Measurements from ENCODE around the gene CD109.
"Not testable (repeated sequence)": the region's sequence is repeated elsewhere in the genome, so short reads cannot be mapped to it uniquely, and the experiment has no call there.

The CD109 gene

DNA sequence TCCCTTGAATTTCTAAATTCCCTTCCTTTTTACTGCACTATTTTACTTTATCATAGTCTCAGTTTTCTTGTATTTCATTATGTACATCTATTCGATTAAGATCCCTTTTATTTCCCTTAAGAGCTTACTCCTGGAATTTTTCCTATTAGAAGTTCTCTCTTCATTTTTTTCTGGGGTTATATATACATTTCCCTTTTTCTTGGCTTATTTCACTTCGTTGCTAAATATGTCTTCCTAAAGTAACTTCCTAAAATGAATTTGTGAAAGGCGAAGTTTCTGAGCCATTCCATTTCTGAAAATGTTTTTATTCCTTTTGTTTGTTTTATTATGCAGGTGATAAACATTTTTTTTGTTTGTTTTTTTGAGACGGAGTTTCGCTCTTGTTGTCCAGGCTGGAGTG is 5.9 kb upstream of the CD109 start:
- DNase-seq, result no peak

DNA sequence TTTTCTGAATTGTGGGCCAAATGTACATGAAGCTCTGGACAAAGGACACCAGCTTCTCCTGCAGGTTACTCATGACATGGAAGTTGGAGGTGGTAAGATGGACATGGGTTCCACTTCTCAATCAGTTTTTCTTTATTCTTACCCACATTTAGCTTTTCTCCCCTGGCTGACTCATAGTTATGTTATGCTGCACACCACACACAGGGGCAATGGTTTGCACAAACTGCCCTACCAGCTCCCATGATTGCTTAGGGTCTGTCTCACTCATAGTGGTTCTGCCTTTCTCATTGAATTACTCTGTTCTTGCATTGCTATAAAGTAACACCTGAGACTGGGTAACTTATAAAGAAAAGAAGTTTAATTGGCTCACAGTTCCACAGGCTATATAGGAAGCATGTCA is 4.5 kb upstream of the CD109 start:
- no peak for DNase-seq

GRCh38 chr6:73694711-73695411 is 1.1 kb upstream of the CD109 start:
- DNase-seq, result no peak

- DNase-seq, result no peak
Measured at GRCh38 chr6:73696966-73697655, 1.1 kb downstream of the CD109 start.

DNA sequence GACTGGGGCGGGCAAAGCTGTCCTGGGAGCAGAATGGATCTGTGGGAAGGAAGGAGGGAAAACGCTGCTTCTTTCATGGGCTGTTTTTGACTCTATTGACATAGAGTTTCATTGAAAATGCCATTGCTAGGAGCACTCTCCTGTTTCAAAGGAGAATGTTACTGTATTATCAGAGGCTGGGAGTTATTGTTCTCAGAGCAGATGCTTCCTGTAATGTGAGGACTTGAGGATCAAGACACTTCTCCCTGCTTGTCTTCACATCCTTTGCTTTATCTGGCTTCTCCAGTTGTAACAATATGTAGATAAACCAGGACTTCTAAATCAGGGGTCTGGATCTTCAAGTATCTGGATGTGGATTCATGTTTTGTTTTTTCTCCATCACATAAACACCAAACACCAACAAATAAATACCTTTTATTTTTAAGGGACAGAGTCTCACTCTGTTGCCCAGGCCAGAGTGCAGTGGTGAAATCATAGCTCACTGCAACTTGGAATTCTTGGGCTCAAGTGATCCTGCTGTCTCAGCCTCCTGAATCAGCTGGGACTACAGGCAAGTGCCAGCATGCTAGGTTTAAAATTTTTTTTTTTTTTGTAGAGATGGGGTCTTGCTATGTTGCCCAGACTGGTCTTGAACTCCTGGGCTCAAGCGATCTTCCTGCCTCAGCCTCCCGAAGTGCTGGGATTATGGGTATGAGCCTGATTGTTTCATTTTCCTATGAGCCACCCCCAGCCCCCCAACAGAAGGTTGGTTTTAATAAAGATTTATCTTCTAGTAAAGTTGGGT is 3.9 kb downstream of the CD109 start:
- DNase-seq, result no peak

DNA sequence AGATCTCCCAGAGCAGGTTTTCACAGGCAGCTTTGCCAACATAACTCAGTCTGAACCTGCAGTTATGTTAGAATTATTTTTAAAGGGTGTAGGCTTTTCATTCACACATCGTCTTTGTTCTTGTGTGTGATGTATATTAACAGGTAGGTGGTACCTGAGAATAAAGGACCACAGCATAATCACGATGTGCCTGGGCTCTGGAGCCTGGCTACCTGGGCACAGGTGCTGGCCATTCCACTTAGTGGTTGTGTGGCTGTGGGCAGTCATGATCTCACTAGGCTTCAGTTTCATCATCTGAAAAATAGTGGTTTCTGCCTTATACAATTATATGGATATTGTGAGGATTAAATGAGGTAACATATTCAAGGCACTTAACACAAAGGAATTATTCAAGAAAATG is 6.4 kb downstream of the CD109 start:
- no peak for DNase-seq

- no peak for DNase-seq
Measured at GRCh38 chr6:73703466-73703865, 7.5 kb downstream of the CD109 start.

DNA sequence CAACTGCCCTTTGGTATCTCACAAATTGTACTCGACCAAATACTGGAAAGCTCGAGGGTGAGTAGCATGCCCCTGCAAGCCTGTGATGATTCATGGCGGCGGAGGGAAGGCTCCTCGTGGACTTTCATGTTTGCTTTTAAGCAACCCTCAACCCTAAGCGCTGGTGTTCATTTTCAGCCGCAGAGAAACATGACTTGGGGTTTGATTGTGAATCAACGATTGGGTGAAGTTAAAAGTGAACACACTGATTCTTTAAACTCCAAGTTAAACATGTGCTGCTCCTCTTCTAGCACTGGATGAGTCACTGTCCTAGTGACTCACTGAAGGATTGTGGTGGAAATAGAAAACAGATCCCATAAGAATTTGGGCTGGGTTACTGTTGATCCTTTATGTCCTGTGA is 8.3 kb downstream of the CD109 start:
- no peak for DNase-seq

- no peak for DNase-seq
Measured at GRCh38 chr6:73704798-73705197, 8.8 kb downstream of the CD109 start.

DNA sequence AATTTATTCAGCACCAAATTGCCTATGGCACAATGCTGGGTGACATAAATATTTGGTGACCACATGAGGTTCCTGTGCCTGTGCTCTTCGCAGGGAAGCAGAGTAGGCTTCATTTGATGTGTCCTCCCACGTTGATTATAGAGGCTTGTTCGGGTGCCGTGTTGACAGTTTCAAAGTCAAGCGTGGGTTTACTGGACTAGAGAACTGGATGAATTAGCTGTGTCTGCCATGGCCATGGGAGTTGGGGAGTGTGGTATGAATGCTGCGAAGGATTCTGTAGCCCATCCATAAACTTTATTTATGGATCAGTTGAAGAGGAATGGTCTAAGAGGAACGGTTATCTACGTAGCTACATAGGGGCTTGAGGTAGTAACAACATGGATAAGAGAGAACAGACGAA is 11.0 kb downstream of the CD109 start:
- no peak for DNase-seq

- no peak for DNase-seq
Measured at GRCh38 chr6:73710470-73710869, 14.5 kb downstream of the CD109 start.

GRCh38 chr6:73710948-73711347 is 14.9 kb downstream of the CD109 start:
- DNase-seq, result no peak

DNA sequence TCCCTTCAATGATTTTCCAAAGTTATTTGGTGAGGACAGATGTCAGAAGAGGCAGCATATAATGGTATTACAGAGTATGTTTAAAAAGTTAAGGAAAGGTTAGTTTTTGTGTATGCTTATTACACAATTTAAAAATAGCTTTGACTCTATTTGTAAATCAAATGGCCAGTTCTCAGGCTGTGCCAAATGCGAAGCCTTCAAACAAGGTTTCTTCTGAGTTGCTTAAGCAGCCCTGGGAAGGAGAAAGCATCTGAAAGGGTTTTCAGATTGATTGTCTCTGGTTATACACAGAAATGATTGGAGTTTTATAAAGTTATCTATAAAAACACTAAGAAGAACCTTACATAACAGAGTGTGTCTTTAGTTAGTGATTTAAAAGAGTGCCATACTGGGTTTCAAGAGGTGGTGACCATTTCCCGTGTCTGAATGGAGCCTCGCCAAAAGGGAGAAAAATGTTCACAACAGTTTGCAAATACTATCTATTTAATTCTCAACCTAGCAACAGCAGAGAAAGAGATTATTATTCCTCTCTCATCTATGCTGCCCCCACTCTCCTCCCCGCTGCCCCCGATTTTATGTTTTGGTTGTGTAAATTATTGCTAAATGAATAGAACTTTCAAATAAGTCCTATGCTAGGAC is 16.7 kb downstream of the CD109 start:
- DNase-seq, result no peak

DNA sequence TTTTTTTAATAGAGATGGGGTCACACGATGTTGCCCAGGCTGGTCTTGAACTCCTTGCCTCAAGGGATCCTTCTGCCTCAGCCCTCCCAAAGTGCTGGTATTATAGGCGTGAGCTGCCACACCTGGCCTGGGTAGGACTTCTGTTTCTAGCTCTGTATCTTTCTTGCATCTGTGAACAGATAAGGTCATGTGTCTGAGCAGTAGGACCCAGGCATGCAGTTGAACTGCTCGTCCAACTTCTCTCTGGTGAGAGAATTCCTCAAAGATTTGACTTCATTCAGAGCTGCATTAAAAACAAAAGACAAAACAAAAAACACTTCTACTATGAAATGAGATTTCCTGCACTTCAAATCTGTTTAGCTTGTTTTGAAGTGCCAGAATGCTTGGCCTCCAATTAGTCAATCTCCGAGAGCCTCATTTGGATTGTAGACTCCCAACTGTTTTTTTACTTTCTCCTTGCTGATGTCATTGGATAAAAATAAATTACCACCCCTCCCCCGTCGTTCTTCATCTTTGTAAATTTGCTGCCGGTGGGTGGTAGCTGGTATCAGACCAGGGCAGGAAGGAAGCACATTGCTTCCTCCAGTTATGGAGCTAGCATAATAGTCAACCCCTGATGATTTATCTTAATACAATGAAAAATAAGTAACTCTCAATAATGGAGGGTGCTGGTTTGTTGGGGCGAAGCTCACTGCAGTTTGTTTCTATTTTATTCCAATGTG is 17.6 kb downstream of the CD109 start:
- DNase-seq, result no peak

- DNase-seq, result not testable (repeated sequence)
Measured at GRCh38 chr6:73715111-73715508, 19.1 kb downstream of the CD109 start.

GRCh38 chr6:73719046-73719445 is 23.0 kb downstream of the CD109 start:
- DNase-seq, result no peak

DNA sequence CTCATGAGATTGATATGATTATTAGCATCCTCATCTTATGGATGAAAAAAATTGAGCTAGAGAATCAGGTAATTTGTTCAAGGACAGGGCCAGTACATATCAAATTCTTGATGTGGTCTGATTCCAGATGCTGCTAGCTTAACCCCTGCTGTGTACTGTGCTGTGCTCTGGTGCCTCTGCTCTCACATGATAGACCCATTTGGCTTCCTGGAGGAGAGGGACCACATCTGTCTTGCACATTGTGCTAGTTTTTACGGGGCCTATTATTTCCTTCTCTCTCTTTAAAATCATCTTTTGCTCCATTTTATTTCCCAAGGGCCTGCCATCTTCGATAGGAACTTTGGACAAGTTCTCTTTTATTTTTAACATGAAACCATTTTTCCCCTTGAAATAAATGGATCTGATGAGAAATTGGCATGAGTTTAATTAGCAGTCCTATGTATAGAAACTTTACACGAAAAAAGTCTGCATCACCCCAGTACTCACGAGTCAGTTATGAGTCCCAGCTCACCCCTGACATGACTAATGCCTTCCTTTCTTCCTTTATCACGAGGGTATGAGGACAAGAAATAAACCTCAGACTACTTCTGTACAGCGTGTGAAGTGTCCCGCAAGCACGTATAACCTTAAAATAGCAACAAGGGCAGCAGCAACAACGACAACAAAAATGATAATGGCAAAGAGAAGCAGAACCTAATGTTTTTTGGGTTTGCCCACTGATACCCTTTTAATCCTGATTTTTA is 26.5 kb downstream of the CD109 start:
- DNase-seq, result no peak

DNA sequence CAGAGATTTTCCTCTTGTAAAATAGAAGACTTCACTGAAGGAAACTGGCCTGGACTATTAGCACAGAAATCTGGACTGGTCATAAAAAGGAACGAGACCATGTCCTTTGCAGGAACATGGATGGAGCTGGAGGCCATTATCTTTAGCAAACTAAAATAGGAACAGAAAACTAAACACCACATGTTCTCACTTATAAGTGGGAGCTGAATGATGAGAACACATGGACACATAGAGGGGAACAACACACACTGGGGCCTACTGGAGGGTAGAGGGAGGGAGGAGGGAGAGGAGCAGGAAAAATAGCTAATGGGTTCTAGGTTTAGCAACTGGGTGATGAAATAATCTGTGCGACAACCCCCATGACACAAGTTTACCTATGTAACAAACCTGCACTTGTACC is 27.5 kb downstream of the CD109 start:
- not testable (repeated sequence) for DNase-seq

- no peak for DNase-seq
Measured at GRCh38 chr6:73724389-73724788, 28.4 kb downstream of the CD109 start.

DNA sequence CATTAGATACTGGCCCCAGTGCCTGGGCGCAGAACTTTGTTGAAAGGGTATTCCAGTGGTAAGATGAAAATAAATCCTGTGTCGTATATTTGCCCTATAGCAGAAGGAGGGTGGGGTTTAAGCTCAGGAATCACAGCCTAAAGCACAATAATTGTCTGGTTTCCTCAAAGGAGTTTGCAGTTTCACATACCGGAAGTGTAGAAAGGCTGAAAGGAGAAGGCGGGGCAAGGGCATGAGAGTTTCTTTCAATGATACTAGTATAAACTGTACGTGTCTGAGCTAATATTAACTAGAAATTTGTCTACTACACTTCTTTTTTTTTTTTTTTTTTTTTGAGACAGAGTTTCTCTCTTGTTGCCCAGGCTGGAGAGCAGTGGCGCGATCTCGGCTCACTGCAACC is 29.2 kb downstream of the CD109 start:
- not testable (repeated sequence) for DNase-seq

DNA sequence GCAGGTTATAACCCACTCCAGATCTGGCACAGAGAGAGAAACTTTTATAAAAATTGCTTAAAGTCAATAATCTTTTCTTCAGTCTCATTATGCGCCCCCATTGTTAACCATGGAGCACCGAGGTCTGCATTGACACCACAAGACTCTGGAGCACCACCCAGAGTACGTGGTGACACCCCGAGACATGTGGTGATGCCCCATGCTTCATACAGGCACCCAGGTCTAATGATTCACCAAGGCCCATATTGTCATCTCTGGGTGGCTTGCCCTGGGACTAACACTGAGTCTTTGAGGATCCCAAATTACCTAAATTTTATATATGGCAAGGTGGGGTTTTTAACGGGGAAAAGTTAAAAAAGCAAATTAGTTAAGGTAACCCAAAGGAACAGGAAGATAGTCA is 31.1 kb downstream of the CD109 start:
- DNase-seq, result no peak

- no peak for DNase-seq
Measured at GRCh38 chr6:73728548-73729205, 32.7 kb downstream of the CD109 start.
